GM12878 (cell line): ENCODE data around the gene MEGF11. TPM values are rescaled to one million over a fixed set of nuclear protein-coding genes. Genes with fewer than 3 reads are reported as not detected.

Experiments used
- ATAC-seq: fragments of 200-7000 bp; cut with Tn5 transposase; 3 replicates; pipeline ENCODE4 v1.9.1; 2020; ENCODE audit warnings: mild to moderate bottlenecking, moderate library complexity
- BruUV-seq: library from RNA; stranded (reverse); fragments of 400-500 nt; replicated peaks from 2 replicates; lab custom pipeline; 2021; lab: Mats Ljungman, UMichigan
- CTCF ChIA-PET: fragments of 300-600 bp; sonication (Branson Sonifier 250); formaldehyde crosslinking; extraction: SDS; loops from one replicate; lab custom pipeline; 2021; ENCODE audit warnings: inconsistent platforms; lab: Yijun Ruan, JAX
- POLR2A ChIA-PET: fragments of 350-600 bp; formaldehyde crosslinking; extraction: SDS; loops from one replicate; lab custom pipeline; 2021; ENCODE audit warnings: inconsistent platforms; lab: Charles Lee
- RAD21 ChIA-PET: fragments of 300-600 bp; sonication (Branson Sonifier 250); formaldehyde crosslinking; loops from one replicate; lab custom pipeline; 2023; ENCODE audit warnings: antibody characterized with exemption; ENCODE audit not compliant: unreplicated experiment; lab: Charles Lee
- SMC1A ChIA-PET: fragments of 300-600 bp; sonication (Branson Sonifier 250); formaldehyde crosslinking; loops from one replicate; lab custom pipeline; 2023; ENCODE audit not compliant: unreplicated experiment, uncharacterized antibody; lab: Charles Lee
- DNase-seq: peaks from one replicate; pipeline ENCODE4 v3.0.0-alpha.2; 2011; ENCODE audit warnings: low read depth, low spot score
- FAIRE-seq: peaks from 3 replicates; lab custom pipeline; 2011; peaks lifted over from hg19 to GRCh38; lab: Jason Lieb, UNC
- H2AFZ ChIP-seq: 2 replicates; pipeline ENCODE4 v1.6.0; 2011; ENCODE audit warnings: low read depth, low read length, control low read depth; ENCODE audit not compliant: control insufficient read depth
- H3K27ac ChIP-seq: 2 replicates; pipeline ENCODE4 v1.5.1; 2011; ENCODE audit warnings: control low read depth; ENCODE audit not compliant: control insufficient read depth, insufficient read depth
- H3K27me3 ChIP-seq, 2 experiments: replicated peaks in 1 of 2; 2 replicates each; pipeline versions ENCODE4 v1.6.0 to v1.6.1; 2011; ENCODE audit warnings: low read length in 1 of 2; ENCODE audit not compliant: control insufficient read depth in 2 of 2, insufficient read depth in 2 of 2
- H3K36me3 ChIP-seq, 2 experiments: 2 replicates each; pipeline ENCODE4 v1.5.1; 2011; ENCODE audit warnings: low read length in 1 of 2; ENCODE audit not compliant: control insufficient read depth in 2 of 2, insufficient read depth in 2 of 2
- H3K4me1 ChIP-seq: 2 replicates; pipeline ENCODE4 v1.6.1; 2011; ENCODE audit warnings: mild to moderate bottlenecking, low read length, moderate library complexity, mixed read lengths; ENCODE audit not compliant: control insufficient read depth, insufficient read depth
- H3K4me2 ChIP-seq: 2 replicates; pipeline ENCODE4 v1.6.0; 2011; ENCODE audit warnings: control low read depth; ENCODE audit not compliant: control insufficient read depth, insufficient read depth
- H3K4me3 ChIP-seq: fragments of 200-600 bp; sonication (generic); 2 replicates; pipeline ENCODE4 v1.5.1; 2016
- H3K79me2 ChIP-seq: 2 replicates; pipeline ENCODE4 v1.6.0; 2011; ENCODE audit warnings: low read length; ENCODE audit not compliant: control insufficient read depth, insufficient read depth
- H3K9ac ChIP-seq: 2 replicates; pipeline ENCODE4 v1.8.0; 2011; ENCODE audit warnings: low read length, control low read depth, mixed read lengths; ENCODE audit not compliant: control insufficient read depth, insufficient read depth
- H3K9me3 ChIP-seq: replicated peaks from 3 replicates; pipeline ENCODE4 v1.5.1; 2011; ENCODE audit warnings: mild to moderate bottlenecking, low read length; ENCODE audit not compliant: control insufficient read depth, insufficient read depth
- H4K20me1 ChIP-seq: 2 replicates; pipeline ENCODE4 v1.6.0; 2011; ENCODE audit not compliant: control insufficient read depth, insufficient read depth
- BACH1 ChIP-seq: fragments of 450-650 bp; IDR thresholded peaks from 2 replicates; pipeline ENCODE4 v1.6.1; 2017; ENCODE audit warnings: mild to moderate bottlenecking, borderline replicate concordance
- BHLHE40 ChIP-seq, 2 experiments: fragments of 450-650 bp in 1 of 2; IDR thresholded peaks; 2 replicates each; pipeline ENCODE4 v1.6.1; 2011 to 2017; ENCODE audit warnings: low read depth in 2 of 2, borderline replicate concordance in 1 of 2, improper control_type of control experiment in 1 of 2, low read length in 1 of 2, mild to moderate bottlenecking in 1 of 2
- BMI1 ChIP-seq: fragments of 450-650 bp; IDR thresholded peaks from 2 replicates; pipeline ENCODE4 v1.6.1; 2016; ENCODE audit warnings: mild to moderate bottlenecking, moderate library complexity, borderline replicate concordance
- CBFB ChIP-seq: IDR thresholded peaks from 2 replicates; pipeline ENCODE4 v1.6.1; 2016; ENCODE audit warnings: antibody characterized with exemption, low read depth
- CREB1 ChIP-seq: IDR thresholded peaks from 2 replicates; pipeline ENCODE4 v1.6.1; 2012; ENCODE audit warnings: low read depth, mild to moderate bottlenecking, inconsistent platforms
- FOXM1 ChIP-seq: IDR thresholded peaks from 2 replicates; pipeline ENCODE4 v1.6.1; 2012; ENCODE audit warnings: low read depth, mild to moderate bottlenecking, inconsistent platforms, low read length, moderate library complexity
- HCFC1 ChIP-seq: fragments of 150-350 bp; IDR thresholded peaks from 2 replicates; pipeline ENCODE4 v1.6.1; 2014; ENCODE audit warnings: low read length
- HDAC2 ChIP-seq: fragments of 200-600 bp; sonication (generic); IDR thresholded peaks from 2 replicates; pipeline ENCODE4 v1.6.1; 2017
- JUNB ChIP-seq: IDR thresholded peaks from 2 replicates; pipeline ENCODE4 v1.6.1; 2016; ENCODE audit warnings: antibody characterized with exemption, mild to moderate bottlenecking
- KDM1A ChIP-seq: fragments of 200-600 bp; sonication (generic); IDR thresholded peaks from 2 replicates; pipeline ENCODE4 v1.6.1; 2016; ENCODE audit warnings: borderline replicate concordance
- MYB ChIP-seq: fragments of 150-350 bp; IDR thresholded peaks from 2 replicates; pipeline ENCODE4 v1.6.1; 2014; ENCODE audit warnings: mild to moderate bottlenecking, low read depth, low read length, borderline replicate concordance
- NFIC ChIP-seq: IDR thresholded peaks from 2 replicates; pipeline ENCODE4 v1.6.1; 2012; ENCODE audit warnings: low read depth, mild to moderate bottlenecking, inconsistent platforms, low read length, moderate library complexity
- RUNX3 ChIP-seq: IDR thresholded peaks from 2 replicates; pipeline ENCODE4 v1.6.1; 2012; ENCODE audit warnings: low read length, inconsistent platforms
- SUZ12 ChIP-seq: fragments of 200-600 bp; sonication (generic); IDR thresholded peaks from one replicate; pipeline ENCODE4 v1.6.1; 2018; ENCODE audit warnings: antibody characterized with exemption, mild to moderate bottlenecking; ENCODE audit not compliant: unreplicated experiment
- ZNF207 ChIP-seq: fragments of 450-650 bp; IDR thresholded peaks from 2 replicates; pipeline ENCODE4 v1.6.1; 2014; ENCODE audit warnings: antibody characterized with exemption, mild to moderate bottlenecking, borderline replicate concordance
- ZNF384 ChIP-seq: IDR thresholded peaks from 2 replicates; pipeline ENCODE4 v1.6.1; 2012; ENCODE audit warnings: low read depth, mild to moderate bottlenecking, low read length, improper control_type of control experiment, borderline replicate concordance
- ZNF622 ChIP-seq: fragments of 450-650 bp; IDR thresholded peaks from 2 replicates; pipeline ENCODE4 v1.6.1; 2017; ENCODE audit warnings: mild to moderate bottlenecking, inconsistent platforms
- ZSCAN29 ChIP-seq: fragments of 450-650 bp; IDR thresholded peaks from 2 replicates; pipeline ENCODE4 v1.6.1; 2017; ENCODE audit warnings: mild to moderate bottlenecking, moderate library complexity
- whole genome bisulfite sequencing: methylation state at CpG from one replicate; pipeline ENCODE4 v1.1.6; 2016; ENCODE audit warnings: low lambda C conversion rate; ENCODE audit not compliant: insufficient replicate concordance, insufficient coverage; ENCODE audit errors: missing lambda C conversion rate; 5-methylcytosine and 5-hydroxymethylcytosine counted together
- in situ Hi-C: fragments of 300-500 bp; cut with MboI; formaldehyde crosslinking; loops from 9 replicates; pipeline ENCODE4 v1.14.3; 2018; ENCODE audit warnings: mixed read lengths
- intact Hi-C: fragments of 100-400 bp; cut with micrococcal nuclease; formaldehyde crosslinking; loops from one replicate; pipeline ENCODE4 v1.14.2; 2022; ENCODE audit not compliant: unreplicated experiment
- polyA plus RNA-seq, 11 experiments: library from polyadenylated mRNA; depleted of rRNA in 4 of 11; unstranded in 6 of 11; stranded (reverse) in 5 of 11; fragments of >200 nt; fragmentation: Nextera tagmentation in 4 of 11; fragmentation: Illumina TruSeq in 1 of 11; extraction: Ambion mirVana in 4 of 11; extraction: Trizol in 1 of 11; gene quantifications; 1 replicate in 1 of 11; 2 replicates in 10 of 11; pipeline versions ENCODE4 v1.2.1 to v1.2.3, GENCODE V29; 2011 to 2016; ENCODE audit warnings: inconsistent platforms in 2 of 11, missing spikeins in 2 of 11, low read depth in 1 of 11
- total RNA-seq, 4 experiments: library from RNA; depleted of rRNA in 3 of 4; stranded (reverse); fragments of >200 nt in 3 of 4; fragmentation: Illumina TruSeq in 1 of 4; extraction: Trizol in 1 of 4; gene quantifications; 2 replicates each; pipeline versions ENCODE4 v1.2.1 to v1.2.3, GENCODE V29; 2013 to 2021
- TF ChIP-seq, protein P1 (sequence below): IDR thresholded peaks from 2 replicates; pipeline ENCODE4 v1.6.1; 2012; ENCODE audit warnings: low read depth, low read length, improper control_type of control experiment
- TF ChIP-seq, protein P2 (sequence below): IDR thresholded peaks from 2 replicates; pipeline ENCODE4 v1.6.1; 2011; ENCODE audit warnings: borderline replicate concordance, low read depth, mild to moderate bottlenecking, moderate library complexity, low read length; ENCODE audit not compliant: insufficient read depth, poor library complexity, severe bottlenecking

Gene MEGF11
- total and polyA plus RNA-seq, 10 of the 15 experiments (the other 5 are each of a cell fraction or from before 2014, with no cell fraction given) = 0.03 to 1.7 (median 0.49) TPM

DNA sequence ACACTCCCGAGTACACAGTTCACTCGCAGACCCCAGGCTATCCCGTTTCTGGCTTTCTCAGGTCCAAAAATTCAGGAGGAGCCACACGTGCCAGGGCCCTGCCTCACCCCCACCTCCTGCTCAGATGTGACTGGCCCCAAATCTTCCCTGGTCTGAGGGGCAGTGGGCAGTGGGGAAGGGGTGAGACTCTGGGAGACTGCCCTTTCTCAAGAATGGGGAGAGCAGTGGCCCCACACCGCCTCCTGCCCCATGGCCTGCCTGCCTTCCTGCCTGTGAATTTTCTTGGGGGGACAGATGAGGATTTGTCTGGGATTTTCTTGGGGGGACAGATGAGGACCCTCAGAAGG, 174.6 kb downstream of the MEGF11 start:
- 61% methylated on average over 5 of the region's 5 CpGs for WGBS
- FAIRE-seq = no peak
- H3K27me3 ChIP-seq = no peaks in the 10 kb centered on the region; a peak in 1 of 4 replicates

More for the DNA sequence above, 174.6 kb downstream of the MEGF11 start:
- TF ChIP-seq JUNB = no peak
- no peak for TF ChIP-seq BACH1
- TF ChIP-seq MYB = no peak
- TF ChIP-seq CBFB = no peak
- TF ChIP-seq, protein P1, sequence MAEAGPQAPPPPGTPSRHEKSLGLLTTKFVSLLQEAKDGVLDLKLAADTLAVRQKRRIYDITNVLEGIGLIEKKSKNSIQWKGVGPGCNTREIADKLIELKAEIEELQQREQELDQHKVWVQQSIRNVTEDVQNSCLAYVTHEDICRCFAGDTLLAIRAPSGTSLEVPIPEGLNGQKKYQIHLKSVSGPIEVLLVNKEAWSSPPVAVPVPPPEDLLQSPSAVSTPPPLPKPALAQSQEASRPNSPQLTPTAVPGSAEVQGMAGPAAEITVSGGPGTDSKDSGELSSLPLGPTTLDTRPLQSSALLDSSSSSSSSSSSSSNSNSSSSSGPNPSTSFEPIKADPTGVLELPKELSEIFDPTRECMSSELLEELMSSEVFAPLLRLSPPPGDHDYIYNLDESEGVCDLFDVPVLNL = no peak
- no peak for TF ChIP-seq FOXM1
- TF ChIP-seq RUNX3 = no peak
- TF ChIP-seq, protein P2, sequence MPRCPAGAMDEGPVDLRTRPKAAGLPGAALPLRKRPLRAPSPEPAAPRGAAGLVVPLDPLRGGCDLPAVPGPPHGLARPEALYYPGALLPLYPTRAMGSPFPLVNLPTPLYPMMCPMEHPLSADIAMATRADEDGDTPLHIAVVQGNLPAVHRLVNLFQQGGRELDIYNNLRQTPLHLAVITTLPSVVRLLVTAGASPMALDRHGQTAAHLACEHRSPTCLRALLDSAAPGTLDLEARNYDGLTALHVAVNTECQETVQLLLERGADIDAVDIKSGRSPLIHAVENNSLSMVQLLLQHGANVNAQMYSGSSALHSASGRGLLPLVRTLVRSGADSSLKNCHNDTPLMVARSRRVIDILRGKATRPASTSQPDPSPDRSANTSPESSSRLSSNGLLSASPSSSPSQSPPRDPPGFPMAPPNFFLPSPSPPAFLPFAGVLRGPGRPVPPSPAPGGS = no peak
- TF ChIP-seq BHLHE40 (IDR thresholded peaks at IDR 0.05; ENCODE audit: borderline replicate concordance in 1 of 2, low read depth in 2 of 2, low read length in 1 of 2) = no peak
- no peak for TF ChIP-seq BMI1
- no peak for TF ChIP-seq ZSCAN29
- no peak for TF ChIP-seq CREB1
- TF ChIP-seq ZNF384 = no peak
- no peak for TF ChIP-seq ZNF207
- TF ChIP-seq ZNF622 = no peak
- TF ChIP-seq NFIC = no peak
- TF ChIP-seq KDM1A = no peak
- no peak for TF ChIP-seq SUZ12
- TF ChIP-seq HCFC1 = no peak
- TF ChIP-seq HDAC2 = no peak
- TF ChIP-seq, all 136 proteins: peak for 0
- Histone ChIP-seq H3K9ac (no peak overlapping the region), H3K79me2 (no peaks in the 10 kb centered on the region), H4K20me1 (no peaks in the 10 kb centered on the region), H3K4me3 (no peak overlapping the region), H3K36me3 (no peaks in the 10 kb centered on the region), H3K4me2 (no peak overlapping the region), H3K27ac (no peak overlapping the region), H3K9me3 (no peaks in the 10 kb centered on the region), H3K4me1 (no peaks in the 10 kb centered on the region), H2AFZ (no peak overlapping the region)
- ChIA-PET POLR2A (no interaction called here), CTCF (no interaction called here), SMC1A (no interaction called here), RAD21 (no interaction called here)
- intact Hi-C loops (no loop called here), in situ Hi-C loops (no loop called here)
- DNase-seq (no peak), ATAC-seq (no peak)
- no TSS peak for BruUV-seq
